ENCODE results near the gene STARD13. TPM values are rescaled to one million over a fixed set of nuclear protein-coding genes. Genes with fewer than 3 reads are reported as not detected.

Gene STARD13
- total RNA-seq, 2 donors from 2014 or later = 27.4 to 31.1 TPM

DNA sequence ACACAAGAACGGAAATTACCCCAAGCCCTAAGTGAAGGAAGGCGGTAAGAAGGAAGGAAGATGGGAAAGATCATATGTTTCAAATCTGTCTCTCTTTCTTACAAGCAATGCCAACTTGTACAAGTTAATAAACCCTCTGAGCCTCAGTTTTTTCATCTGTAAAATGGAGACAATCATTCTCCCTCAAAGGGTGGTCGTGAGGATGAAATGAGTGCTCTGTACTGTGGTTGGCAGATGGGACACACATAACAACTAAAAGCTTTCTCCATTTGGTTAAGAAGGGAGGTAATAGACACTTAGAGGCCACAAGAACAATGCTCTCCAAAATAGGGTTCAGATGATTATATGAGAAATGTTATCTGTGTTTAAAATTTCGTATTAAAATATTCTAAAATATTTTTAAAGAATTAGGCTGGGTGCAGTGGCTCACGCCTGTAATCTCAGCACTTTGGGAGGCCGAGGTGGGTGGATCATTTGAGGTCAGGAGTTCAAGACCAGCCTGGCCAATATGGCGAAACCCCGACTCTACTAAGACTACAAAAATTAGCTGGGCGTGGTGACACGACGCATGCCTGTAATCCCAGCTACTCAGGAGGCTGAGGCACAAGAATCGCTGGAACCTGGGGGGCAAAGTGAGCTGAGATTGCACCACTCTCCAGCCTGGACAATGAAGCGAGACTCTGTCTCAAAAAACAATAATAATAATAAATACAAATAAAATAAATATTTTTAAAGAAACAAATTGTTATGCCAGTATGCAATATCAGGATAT is 89.7 kb downstream of the STARD13 start:
- H3K4me1 ChIP-seq (replicated peaks) = peaks cover 5% of the 10 kb centered on the region
- WGBS = 93% methylated on average over 13 of the region's 13 CpGs
- no peaks in the 10 kb centered on the region for H3K36me3 ChIP-seq
- H3K27ac ChIP-seq = peak overlapping the region in 1 of 2 donors; percentile 46
- no peak for TF ChIP-seq POLR2AphosphoS5 (IDR thresholded peaks at IDR 0.05)
- TF ChIP-seq, protein P1, sequence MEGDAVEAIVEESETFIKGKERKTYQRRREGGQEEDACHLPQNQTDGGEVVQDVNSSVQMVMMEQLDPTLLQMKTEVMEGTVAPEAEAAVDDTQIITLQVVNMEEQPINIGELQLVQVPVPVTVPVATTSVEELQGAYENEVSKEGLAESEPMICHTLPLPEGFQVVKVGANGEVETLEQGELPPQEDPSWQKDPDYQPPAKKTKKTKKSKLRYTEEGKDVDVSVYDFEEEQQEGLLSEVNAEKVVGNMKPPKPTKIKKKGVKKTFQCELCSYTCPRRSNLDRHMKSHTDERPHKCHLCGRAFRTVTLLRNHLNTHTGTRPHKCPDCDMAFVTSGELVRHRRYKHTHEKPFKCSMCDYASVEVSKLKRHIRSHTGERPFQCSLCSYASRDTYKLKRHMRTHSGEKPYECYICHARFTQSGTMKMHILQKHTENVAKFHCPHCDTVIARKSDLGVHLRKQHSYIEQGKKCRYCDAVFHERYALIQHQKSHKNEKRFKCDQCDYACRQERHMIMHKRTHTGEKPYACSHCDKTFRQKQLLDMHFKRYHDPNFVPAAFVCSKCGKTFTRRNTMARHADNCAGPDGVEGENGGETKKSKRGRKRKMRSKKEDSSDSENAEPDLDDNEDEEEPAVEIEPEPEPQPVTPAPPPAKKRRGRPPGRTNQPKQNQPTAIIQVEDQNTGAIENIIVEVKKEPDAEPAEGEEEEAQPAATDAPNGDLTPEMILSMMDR (IDR thresholded peaks at IDR 0.05) = no peak
- no peaks in the 10 kb centered on the region for H3K27me3 ChIP-seq (replicated peaks; ENCODE audit: insufficient read depth)
- intact Hi-C loops (cut with DNase I) = no loop called here
- no peaks in the 10 kb centered on the region for H3K9me3 ChIP-seq
- no peak overlapping the region for H3K4me3 ChIP-seq
- no peak for DNase-seq (ENCODE audit: low spot score)

DNA sequence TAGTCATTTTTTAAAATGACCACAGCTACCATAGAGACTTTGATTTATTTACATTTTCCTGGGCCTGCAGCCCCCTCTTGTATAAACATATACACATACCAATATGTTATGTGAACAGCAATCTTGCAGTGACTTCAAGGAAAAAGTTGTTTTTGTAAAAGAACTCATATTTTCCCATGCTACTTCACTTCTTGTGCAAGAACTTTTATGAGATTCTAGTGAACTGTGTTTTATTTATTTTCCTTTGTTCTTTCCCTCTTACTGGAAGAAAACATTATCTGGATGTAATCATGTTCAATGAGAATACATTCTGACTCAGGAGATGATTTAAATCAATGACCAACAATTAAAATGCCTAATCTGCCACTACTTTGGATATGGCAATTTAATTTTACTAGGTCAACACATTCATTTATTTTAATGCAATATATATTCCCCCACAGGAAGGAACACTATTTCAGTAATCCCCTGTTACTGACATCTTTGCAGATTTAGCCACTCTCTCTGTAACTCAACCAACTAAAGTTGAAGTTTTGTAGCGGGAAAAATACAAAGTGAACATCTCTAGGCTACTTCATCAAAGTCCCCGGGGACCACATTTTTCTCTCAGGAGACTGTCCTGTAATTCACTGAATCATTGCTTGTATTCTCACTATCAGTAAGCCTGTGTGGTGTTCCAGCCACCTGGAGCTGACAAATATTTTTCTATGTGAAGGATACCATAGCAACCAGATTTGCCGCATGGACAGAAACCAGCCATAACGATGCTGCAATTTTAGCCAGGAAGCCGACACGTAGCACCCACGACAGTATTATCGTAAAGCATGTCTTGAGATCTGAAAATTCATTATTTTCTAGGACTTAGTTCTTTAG is 90.5 kb downstream of the STARD13 start:
- no peaks in the 10 kb centered on the region for H3K27me3 ChIP-seq (replicated peaks; ENCODE audit: insufficient read depth)
- no peaks in the 10 kb centered on the region for H3K9me3 ChIP-seq
- H3K4me3 ChIP-seq = no peak overlapping the region
- WGBS = 43% methylated on average over 8 of the region's 8 CpGs
- H3K27ac ChIP-seq = peak overlapping the region in 1 of 2 donors; percentile 46
- intact Hi-C loops (cut with DNase I) = no loop called here
- H3K4me1 ChIP-seq (replicated peaks) = peaks cover 5% of the 10 kb centered on the region
- TF ChIP-seq, protein P1 (IDR thresholded peaks at IDR 0.05) = no peak
- TF ChIP-seq POLR2AphosphoS5 (IDR thresholded peaks at IDR 0.05) (peak; percentile 16), POLR2A (IDR thresholded peaks at IDR 0.05) (no peak)
- no peaks in the 10 kb centered on the region for H3K36me3 ChIP-seq
- no peak for DNase-seq (ENCODE audit: low spot score)

DNA sequence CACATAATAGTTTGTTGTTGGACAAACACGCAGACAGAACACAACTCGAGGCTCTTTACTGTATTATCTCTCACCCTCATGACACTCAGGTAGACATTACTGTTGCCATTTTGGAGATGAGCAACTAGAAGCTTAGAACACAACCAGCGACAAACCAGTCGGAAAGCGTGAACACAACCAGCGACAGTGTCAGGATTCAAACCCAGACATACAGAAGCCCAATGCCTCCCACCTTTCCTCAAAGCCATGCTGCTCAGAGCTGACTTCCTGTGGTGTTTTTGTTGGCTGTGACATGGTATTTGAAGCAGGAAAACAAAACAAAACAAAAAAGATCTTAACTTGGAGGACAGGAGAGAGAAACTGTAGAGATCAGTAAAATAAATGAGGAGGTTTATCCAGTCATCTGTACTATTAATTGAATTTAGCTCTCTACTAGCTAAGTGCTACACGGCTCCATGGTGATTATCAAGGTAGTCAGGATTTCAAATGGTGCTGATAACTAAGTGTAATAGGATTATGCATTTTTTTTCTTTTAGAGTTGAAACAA is 92.1 kb downstream of the STARD13 start:
- TF ChIP-seq POLR2A (IDR thresholded peaks at IDR 0.05) (no peak), POLR2AphosphoS5 (IDR thresholded peaks at IDR 0.05) (no peak)
- TF ChIP-seq, protein P1 (IDR thresholded peaks at IDR 0.05) = no peak
- Histone ChIP-seq H3K27ac (peak overlapping the region; percentile 3 to 8), H3K27me3 (replicated peaks; ENCODE audit: insufficient read depth) (no peaks in the 10 kb centered on the region), H3K4me3 (no peak overlapping the region), H3K4me1 (replicated peaks) (peaks cover 5% of the 10 kb centered on the region), H3K9me3 (no peaks in the 10 kb centered on the region), H3K36me3 (no peaks in the 10 kb centered on the region)
- intact Hi-C loops (cut with DNase I) = no loop called here
- WGBS = 75% methylated on average over 7 of the region's 7 CpGs
- DNase-seq (ENCODE audit: low spot score) = no peak

DNA sequence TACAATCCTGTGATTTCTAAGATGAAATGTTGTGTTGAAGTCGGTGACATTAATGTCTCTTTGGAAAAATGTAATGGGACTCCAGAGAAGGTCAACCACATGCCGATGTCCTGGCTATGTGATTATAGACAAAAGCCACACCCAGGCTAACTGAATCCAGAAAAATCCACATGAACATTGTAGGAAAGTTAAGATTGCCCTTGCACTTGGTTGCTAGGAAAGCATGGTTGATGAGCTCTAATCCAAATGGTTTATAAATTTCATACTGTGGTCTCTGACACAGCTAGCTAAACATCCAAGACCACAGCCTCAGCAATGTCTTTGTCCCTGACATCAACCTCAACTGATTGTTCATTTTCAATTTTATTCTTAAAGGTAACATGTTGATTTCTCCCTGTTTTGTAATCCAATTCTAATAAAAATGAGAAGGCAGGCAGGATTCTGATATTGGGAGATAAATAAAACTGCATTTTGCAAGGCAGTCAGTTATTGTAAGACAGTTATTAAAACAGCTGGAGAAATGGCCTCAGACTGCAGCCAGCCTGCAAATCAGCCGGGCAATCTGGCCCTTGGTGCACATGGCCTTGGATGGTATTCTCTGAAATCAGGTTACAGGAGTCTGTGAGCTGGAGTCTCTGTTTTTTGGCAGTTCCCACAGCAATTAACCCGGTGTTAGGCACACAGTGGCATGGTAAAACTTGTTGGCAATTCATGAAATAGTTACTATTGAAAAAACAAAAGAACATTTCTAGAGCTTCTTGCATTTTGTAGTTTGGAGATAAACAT is 93.9 kb downstream of the STARD13 start:
- Histone ChIP-seq H3K9me3 (no peaks in the 10 kb centered on the region), H3K27ac (no peak overlapping the region), H3K4me1 (replicated peaks) (peaks cover 5% of the 10 kb centered on the region), H3K4me3 (no peak overlapping the region), H3K36me3 (no peaks in the 10 kb centered on the region), H3K27me3 (replicated peaks; ENCODE audit: insufficient read depth) (no peaks in the 10 kb centered on the region)
- intact Hi-C loops (cut with DNase I) = no loop called here
- DNase-seq (ENCODE audit: low spot score) = no peak
- 43% methylated on average over 4 of the region's 4 CpGs for WGBS
- no peak for TF ChIP-seq POLR2A (IDR thresholded peaks at IDR 0.05)
- TF ChIP-seq POLR2AphosphoS5 (IDR thresholded peaks at IDR 0.05) = no peak
- TF ChIP-seq, protein P1 (IDR thresholded peaks at IDR 0.05) = no peak
